Loucy (cell line): ENCODE results near the gene SAE1.
A peak's percentile ranks its signal among the peaks of the same experiment; 100 is the strongest.

Experiments used
- H2AFZ ChIP-seq: fragments of 200-600 bp; sonication (generic); 2 replicates; pipeline ENCODE4 v1.6.0; 2016; ENCODE audit warnings: antibody characterized with exemption, mild to moderate bottlenecking, low read length, moderate library complexity
- H3F3A ChIP-seq: fragments of 200-600 bp; 2 replicates; pipeline ENCODE4 v1.6.0; 2016; ENCODE audit warnings: antibody characterized with exemption, low read depth, mild to moderate bottlenecking
- H3K27me3 ChIP-seq: fragments of 200-600 bp; sonication (generic); 2 replicates; pipeline ENCODE4 v1.6.1; 2014; ENCODE audit warnings: low read length, mild to moderate bottlenecking; ENCODE audit not compliant: insufficient read depth, poor library complexity, severe bottlenecking
- H3K36me3 ChIP-seq: fragments of 200-600 bp; sonication (generic); 2 replicates; pipeline ENCODE4 v1.6.1; 2016; ENCODE audit warnings: low read length; ENCODE audit not compliant: insufficient read depth
- H3K4me1 ChIP-seq: fragments of 200-600 bp; sonication (generic); 2 replicates; pipeline ENCODE4 v1.5.1; 2014; ENCODE audit warnings: low read length, mild to moderate bottlenecking; ENCODE audit not compliant: insufficient read depth, poor library complexity, severe bottlenecking
- H3K4me2 ChIP-seq: fragments of 200-600 bp; sonication (generic); 2 replicates; pipeline ENCODE4 v1.6.0; 2014; ENCODE audit warnings: antibody characterized with exemption, low read length, low read depth, mild to moderate bottlenecking; ENCODE audit not compliant: poor library complexity, severe bottlenecking
- H3K4me3 ChIP-seq: fragments of 200-600 bp; sonication (generic); 2 replicates; pipeline ENCODE4 v1.5.1; 2014; ENCODE audit warnings: low read length, mild to moderate bottlenecking, mixed read lengths; ENCODE audit not compliant: poor library complexity, severe bottlenecking
- H3K79me2 ChIP-seq: fragments of 200-600 bp; sonication (generic); 2 replicates; pipeline ENCODE4 v1.6.1; 2014; ENCODE audit warnings: low read length; ENCODE audit not compliant: insufficient read depth
- H3K9ac ChIP-seq: fragments of 200-600 bp; sonication (generic); 2 replicates; pipeline ENCODE4 v1.6.0; 2014; ENCODE audit warnings: mild to moderate bottlenecking, low read depth, low read length, moderate library complexity; ENCODE audit not compliant: poor library complexity, severe bottlenecking
- H3K9me2 ChIP-seq: fragments of 200-600 bp; sonication (generic); replicated peaks from 2 replicates; pipeline ENCODE4 v1.6.1; 2016; ENCODE audit warnings: low read depth, low read length, mixed read lengths
- H3K9me3 ChIP-seq: fragments of 200-600 bp; sonication (generic); 2 replicates; pipeline ENCODE4 v1.6.1; 2014; ENCODE audit warnings: mild to moderate bottlenecking, antibody characterized with exemption, low read length, low read depth; ENCODE audit not compliant: insufficient read depth
- H4K20me1 ChIP-seq: fragments of 200-600 bp; sonication (generic); 2 replicates; pipeline ENCODE4 v1.6.0; 2014; ENCODE audit warnings: antibody characterized with exemption, low read length, mild to moderate bottlenecking; ENCODE audit not compliant: insufficient read depth, poor library complexity, severe bottlenecking
- CTCF ChIP-seq: fragments of 200-600 bp; sonication (generic); conservative IDR thresholded peaks from 2 replicates; pipeline ENCODE4 v1.5.1; 2014; ENCODE audit warnings: mild to moderate bottlenecking, antibody characterized with exemption, low read length
- EZH2phosphoT487 ChIP-seq: fragments of 200-600 bp; IDR thresholded peaks from 2 replicates; pipeline ENCODE4 v1.6.1; 2018; ENCODE audit warnings: antibody characterized with exemption, mild to moderate bottlenecking, moderate library complexity, borderline replicate concordance

SAE1 gene

GRCh38 chr19:47236072-47236675, 105.5 kb downstream of the SAE1 start:
- H3K9me3 ChIP-seq: no peaks in the 10 kb centered on the region
- no peak overlapping the region for H3K9ac ChIP-seq
- no peaks in the 10 kb centered on the region for H3K79me2 ChIP-seq
- TF ChIP-seq CTCF (no peak), EZH2phosphoT487 (no peak)
- H3K4me3 ChIP-seq: no peak overlapping the region
- H3K36me3 ChIP-seq: no peaks in the 10 kb centered on the region
- H3F3A ChIP-seq: no peaks in the 10 kb centered on the region
- H3K9me2 ChIP-seq: no peaks in the 10 kb centered on the region
- H3K4me2 ChIP-seq: no peak overlapping the region
- peaks cover 7% of the 10 kb centered on the region for H3K4me1 ChIP-seq
- no peak overlapping the region for H2AFZ ChIP-seq
- no peaks in the 10 kb centered on the region for H3K27me3 ChIP-seq
- no peaks in the 10 kb centered on the region for H4K20me1 ChIP-seq

- H3K9me3 ChIP-seq: no peaks in the 10 kb centered on the region
- no peak overlapping the region for H3K9ac ChIP-seq
- H3K79me2 ChIP-seq: no peaks in the 10 kb centered on the region
- H3F3A ChIP-seq: peaks cover 4% of the 10 kb centered on the region; the same call in 1 of the 2 replicates
- TF ChIP-seq CTCF (no peak), EZH2phosphoT487 (no peak)
- H4K20me1 ChIP-seq: no peaks in the 10 kb centered on the region
- H3K4me3 ChIP-seq: no peak overlapping the region
- no peak overlapping the region for H2AFZ ChIP-seq
- H3K9me2 ChIP-seq: no peaks in the 10 kb centered on the region
- no peaks in the 10 kb centered on the region for H3K36me3 ChIP-seq
- H3K4me1 ChIP-seq: peaks cover 11% of the 10 kb centered on the region
- peaks cover 4% of the 10 kb centered on the region for H3K27me3 ChIP-seq
- no peak overlapping the region for H3K4me2 ChIP-seq
Observed at GRCh38 chr19:47239152-47239551, 108.5 kb downstream of the SAE1 start.

DNA sequence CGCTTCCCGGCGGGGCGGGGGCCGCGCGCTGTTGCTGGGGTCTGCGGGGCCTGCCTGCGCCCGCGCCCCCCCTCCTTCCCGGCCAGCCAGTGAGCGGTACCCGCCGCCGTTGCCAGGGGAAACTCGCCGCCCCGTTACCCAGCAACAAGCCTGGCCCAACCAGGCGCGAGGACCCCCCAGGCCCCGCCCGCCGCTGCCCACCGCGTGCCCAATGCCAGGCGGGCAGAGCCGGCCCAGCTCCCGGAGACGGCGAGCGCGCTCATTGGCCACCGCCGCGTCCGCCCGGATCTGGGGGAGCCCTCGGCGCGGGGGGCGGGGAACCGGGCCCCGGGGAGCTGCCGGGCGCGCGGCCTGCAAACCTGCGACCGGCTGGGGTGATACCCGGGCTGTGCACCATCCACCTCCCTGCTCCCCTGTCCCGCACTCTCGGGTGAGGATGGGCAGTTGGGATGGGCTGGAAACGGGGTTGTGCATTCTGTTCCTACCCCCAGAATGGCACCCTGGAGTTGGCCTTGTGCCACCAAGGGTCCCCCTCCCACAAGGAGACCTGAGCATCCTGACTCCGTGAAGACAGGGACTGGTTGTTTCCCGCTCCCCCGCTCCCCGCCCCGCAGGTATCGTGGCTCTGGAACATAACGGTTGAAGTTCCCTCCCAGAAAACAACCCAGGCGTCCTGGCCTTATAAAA, 109.1 kb downstream of the SAE1 start:
- Histone ChIP-seq H3F3A (peaks cover 4% of the 10 kb centered on the region; the same call in 1 of the 2 replicates), H4K20me1 (no peaks in the 10 kb centered on the region), H3K27me3 (peaks cover 4% of the 10 kb centered on the region), H3K79me2 (no peaks in the 10 kb centered on the region), H2AFZ (no peak overlapping the region), H3K9me3 (no peaks in the 10 kb centered on the region), H3K4me3 (peak overlapping the region; percentile 19), H3K9me2 (no peaks in the 10 kb centered on the region), H3K9ac (no peak overlapping the region), H3K4me1 (peaks cover 13% of the 10 kb centered on the region), H3K36me3 (no peaks in the 10 kb centered on the region), H3K4me2 (peak overlapping the region; percentile 18)
- TF ChIP-seq CTCF: no peak
- no peak for TF ChIP-seq EZH2phosphoT487
